ENCODE data around the gene ZNF366. TPM values are rescaled to one million over a fixed set of nuclear protein-coding genes. Genes with fewer than 3 reads are reported as not detected.

The ZNF366 gene
- total RNA-seq, 2 donors from 2014 or later: not detected

DNA sequence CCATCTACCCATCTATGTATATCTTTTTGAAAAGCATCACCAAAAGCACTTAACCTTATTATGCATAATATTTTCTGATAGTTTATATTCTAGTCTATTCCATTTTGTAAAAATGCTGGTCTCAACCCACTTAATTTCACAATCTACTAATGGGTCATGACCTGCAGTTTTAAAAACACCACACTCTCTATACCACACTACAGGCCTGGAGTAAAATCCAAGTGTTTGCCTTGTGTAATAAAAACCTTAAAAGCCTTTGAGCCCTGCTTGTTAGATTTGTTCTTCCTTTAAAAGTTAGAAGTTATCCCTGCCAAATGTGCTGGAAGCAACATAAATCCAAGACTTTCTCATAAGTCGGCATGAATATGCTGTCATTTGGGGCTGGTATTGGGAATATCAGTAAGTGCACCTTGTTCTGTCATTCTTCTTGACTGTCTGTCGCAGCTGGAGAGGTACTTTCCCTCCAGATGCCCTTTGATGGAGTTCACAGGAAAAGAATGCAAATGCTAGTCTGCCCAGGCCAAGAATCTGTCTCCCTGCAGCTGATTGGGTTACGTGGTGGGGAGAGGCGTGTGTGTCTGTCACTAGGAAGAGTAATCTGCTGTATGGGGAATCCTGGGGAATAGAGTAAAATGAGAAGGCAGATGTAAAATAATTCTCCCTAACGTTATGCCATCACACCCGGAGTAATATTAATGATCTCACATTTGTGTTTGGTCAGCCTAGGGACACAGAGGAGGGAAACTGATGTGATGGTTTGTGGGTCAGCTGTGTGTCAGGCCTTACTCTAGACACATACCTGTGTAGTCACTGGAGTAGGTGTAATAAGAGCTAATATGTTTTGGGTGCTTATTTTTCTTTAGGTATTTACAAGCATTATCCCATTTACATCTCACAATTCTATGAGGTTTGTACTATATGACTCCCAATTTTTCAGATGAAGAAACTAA, 79.4 kb downstream of the ZNF366 start:
- Mint-ChIP-seq H3K4me1 (peaks cover 4% of the 10 kb centered on the region), H3K36me3 (ENCODE audit: low read depth) (no peaks in the 10 kb centered on the region), H3K9me3 (no peaks in the 10 kb centered on the region), H3K27ac (no peak overlapping the region), H3K27me3 (ENCODE audit: insufficient read depth) (peaks cover 12% of the 10 kb centered on the region), H3K4me3 (no peak overlapping the region)
- Histone ChIP-seq H3K27ac (ENCODE audit: low read depth, low read length) (no peak overlapping the region), H3K9ac (ENCODE audit: extremely low read depth, low read length, poor library complexity, severe bottlenecking) (no peak overlapping the region), H3K9me3 (ENCODE audit: control insufficient read depth, low read length) (no peaks in the 10 kb centered on the region), H3K36me3 (ENCODE audit: control insufficient read depth, insufficient read depth, low read length) (no peaks in the 10 kb centered on the region), H3K4me1 (ENCODE audit: control insufficient read depth, insufficient read depth, low read length) (peaks cover 4% of the 10 kb centered on the region), H3K27me3 (ENCODE audit: control insufficient read depth, insufficient read depth, low read length, poor library complexity, severe bottlenecking) (no peaks in the 10 kb centered on the region), H3K4me3 (ENCODE audit: low read length) (no peak overlapping the region)
- TF ChIP-seq, protein P1, sequence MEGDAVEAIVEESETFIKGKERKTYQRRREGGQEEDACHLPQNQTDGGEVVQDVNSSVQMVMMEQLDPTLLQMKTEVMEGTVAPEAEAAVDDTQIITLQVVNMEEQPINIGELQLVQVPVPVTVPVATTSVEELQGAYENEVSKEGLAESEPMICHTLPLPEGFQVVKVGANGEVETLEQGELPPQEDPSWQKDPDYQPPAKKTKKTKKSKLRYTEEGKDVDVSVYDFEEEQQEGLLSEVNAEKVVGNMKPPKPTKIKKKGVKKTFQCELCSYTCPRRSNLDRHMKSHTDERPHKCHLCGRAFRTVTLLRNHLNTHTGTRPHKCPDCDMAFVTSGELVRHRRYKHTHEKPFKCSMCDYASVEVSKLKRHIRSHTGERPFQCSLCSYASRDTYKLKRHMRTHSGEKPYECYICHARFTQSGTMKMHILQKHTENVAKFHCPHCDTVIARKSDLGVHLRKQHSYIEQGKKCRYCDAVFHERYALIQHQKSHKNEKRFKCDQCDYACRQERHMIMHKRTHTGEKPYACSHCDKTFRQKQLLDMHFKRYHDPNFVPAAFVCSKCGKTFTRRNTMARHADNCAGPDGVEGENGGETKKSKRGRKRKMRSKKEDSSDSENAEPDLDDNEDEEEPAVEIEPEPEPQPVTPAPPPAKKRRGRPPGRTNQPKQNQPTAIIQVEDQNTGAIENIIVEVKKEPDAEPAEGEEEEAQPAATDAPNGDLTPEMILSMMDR (conservative IDR thresholded peaks at IDR 0.05): no peak
- peak; percentile 78 for DNase-seq
- WGBS, 2 experiments (ENCODE audit: insufficient coverage in 1 of 2, insufficient read length in 1 of 2): 58 to 74% methylated on average over 2 to 6 of the region's 6 CpGs

DNA sequence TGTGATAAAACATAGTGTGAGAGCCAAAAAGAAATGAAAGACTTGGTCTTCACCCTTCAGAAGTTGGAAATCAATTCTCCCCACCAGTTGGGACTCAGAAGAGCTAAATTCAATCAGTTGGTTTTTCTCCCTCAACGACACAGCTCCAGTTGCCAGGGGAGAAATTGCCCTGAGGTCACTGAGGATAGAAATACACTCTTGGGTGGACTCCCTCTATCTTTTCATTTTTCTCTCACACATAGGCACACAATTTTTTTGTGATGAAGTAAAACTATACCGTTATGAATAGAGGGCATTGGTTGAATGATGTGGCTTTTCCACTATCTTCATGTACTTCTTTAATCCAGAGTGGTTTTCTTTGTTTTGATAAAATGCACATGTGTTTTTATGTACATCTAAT, 80.2 kb downstream of the ZNF366 start:
- no peak overlapping the region for H3K27ac ChIP-seq (ENCODE audit: low read depth, low read length)
- Mint-ChIP-seq H3K4me3 (no peak overlapping the region), H3K4me1 (no peaks in the 10 kb centered on the region), H3K9me3 (no peaks in the 10 kb centered on the region), H3K36me3 (ENCODE audit: low read depth) (no peaks in the 10 kb centered on the region), H3K27ac (no peak overlapping the region), H3K27me3 (ENCODE audit: insufficient read depth) (peaks cover 10% of the 10 kb centered on the region)
- no peaks in the 10 kb centered on the region for H3K9me3 ChIP-seq (ENCODE audit: control insufficient read depth, low read length)
- WGBS, 2 experiments (ENCODE audit: insufficient coverage in 1 of 2, insufficient read length in 1 of 2): 86 to 100% methylated on average over 1 of the region's 2 CpGs
- no peak overlapping the region for H3K4me3 ChIP-seq (ENCODE audit: low read length)
- no peaks in the 10 kb centered on the region for H3K36me3 ChIP-seq (ENCODE audit: control insufficient read depth, insufficient read depth, low read length)
- TF ChIP-seq, protein P1 (conservative IDR thresholded peaks at IDR 0.05): no peak
- H3K9ac ChIP-seq (ENCODE audit: extremely low read depth, low read length, poor library complexity, severe bottlenecking): no peak overlapping the region
- no peak for DNase-seq
- no peaks in the 10 kb centered on the region for H3K27me3 ChIP-seq (ENCODE audit: control insufficient read depth, insufficient read depth, low read length, poor library complexity, severe bottlenecking)
- no peaks in the 10 kb centered on the region for H3K4me1 ChIP-seq (ENCODE audit: control insufficient read depth, insufficient read depth, low read length)

DNA sequence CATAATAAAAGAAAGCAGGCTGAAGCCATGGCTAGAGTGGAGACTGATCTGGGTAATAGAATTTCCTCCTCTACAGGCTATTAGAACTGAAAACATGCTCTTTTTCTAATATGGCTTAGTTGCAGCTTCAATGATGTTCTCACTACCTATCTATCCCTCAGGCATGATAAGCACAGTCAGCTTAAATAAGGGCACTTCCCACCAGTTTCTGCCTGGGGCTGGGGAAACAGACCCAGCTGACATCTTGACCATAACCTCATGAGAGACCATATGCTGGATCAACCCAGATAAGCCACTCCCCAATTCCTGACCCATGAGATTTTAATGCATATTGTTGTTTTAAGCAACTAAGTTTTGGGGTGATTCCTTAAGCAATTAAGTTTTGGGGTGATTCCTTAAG, 81.2 kb downstream of the ZNF366 start:
- Mint-ChIP-seq H3K36me3 (ENCODE audit: low read depth) (no peaks in the 10 kb centered on the region), H3K27ac (no peak overlapping the region), H3K4me1 (no peaks in the 10 kb centered on the region), H3K4me3 (no peak overlapping the region), H3K9me3 (no peaks in the 10 kb centered on the region), H3K27me3 (ENCODE audit: insufficient read depth) (peaks cover 8% of the 10 kb centered on the region)
- TF ChIP-seq, protein P1 (conservative IDR thresholded peaks at IDR 0.05): no peak
- Histone ChIP-seq H3K27me3 (ENCODE audit: control insufficient read depth, insufficient read depth, low read length, poor library complexity, severe bottlenecking) (no peaks in the 10 kb centered on the region), H3K36me3 (ENCODE audit: control insufficient read depth, insufficient read depth, low read length) (no peaks in the 10 kb centered on the region), H3K27ac (ENCODE audit: low read depth, low read length) (no peak overlapping the region), H3K9ac (ENCODE audit: extremely low read depth, low read length, poor library complexity, severe bottlenecking) (no peak overlapping the region), H3K9me3 (ENCODE audit: control insufficient read depth, low read length) (no peaks in the 10 kb centered on the region), H3K4me1 (ENCODE audit: control insufficient read depth, insufficient read depth, low read length) (no peaks in the 10 kb centered on the region), H3K4me3 (ENCODE audit: low read length) (no peak overlapping the region)
- DNase-seq: no peak

All from endodermal cell (in vitro differentiated cells).